Activated CD8-positive, alpha-beta T cell treated with anti-CD3 and anti-CD28 coated beads, Interleukin-2, amount 10 ng/mL, durations not matched to agents 7 days and 5 days (primary cell): Measurements from ENCODE around the gene MBNL2. TPM values are rescaled to one million over a fixed set of nuclear protein-coding genes. Genes with fewer than 3 reads are reported as not detected.

Experiments
- ATAC-seq: fragments of 150-1000 bp; cut with Tn5 transposase; one replicate; pipeline ENCODE4 v1.10.0; 2021; ENCODE audit warnings: moderate library complexity
- CTCF ChIA-PET: fragments of 350-600 bp; sonication (Branson Sonifier 250); formaldehyde crosslinking; loops from one replicate; lab custom pipeline; 2021; ENCODE audit warnings: antibody characterized with exemption; lab: Charles Lee
- POLR2A ChIA-PET: fragments of 350-600 bp; sonication (Branson Sonifier 250); formaldehyde crosslinking; loops from one replicate; lab custom pipeline; 2021; ENCODE audit warnings: antibody characterized with exemption; lab: Charles Lee
- DNase-seq: peaks from one replicate; pipeline ENCODE4 v3.0.0-alpha.2; 2020
- H3K27ac Mint-ChIP-seq: one replicate; pipeline ENCODE4 v1.8.0; 2021; ENCODE audit warnings: mild to moderate bottlenecking, mixed read lengths
- H3K27me3 Mint-ChIP-seq: one replicate; pipeline ENCODE4 v1.8.0; 2021; ENCODE audit warnings: low read depth, mixed read lengths
- H3K36me3 Mint-ChIP-seq: one replicate; pipeline ENCODE4 v1.8.0; 2021; ENCODE audit warnings: low read depth, mixed read lengths
- H3K4me1 Mint-ChIP-seq: one replicate; pipeline ENCODE4 v1.8.0; 2021; ENCODE audit warnings: low read depth, mixed read lengths
- H3K4me3 Mint-ChIP-seq: one replicate; pipeline ENCODE4 v1.8.0; 2021; ENCODE audit warnings: mild to moderate bottlenecking, mixed read lengths
- H3K9me3 Mint-ChIP-seq: one replicate; pipeline ENCODE4 v1.8.0; 2022; ENCODE audit warnings: mixed read lengths; ENCODE audit not compliant: insufficient read depth
- total RNA-seq, 2 experiments: library from RNA; stranded (reverse); gene quantifications; one replicate each; pipeline ENCODE4 v1.2.3, GENCODE V29; 2021

The MBNL2 gene
- total RNA-seq, 2 experiments from 2014 or later, result 11.6 to 12.3 TPM

- CTCF ChIA-PET, result no interaction called here
- Mint-ChIP-seq H3K4me3 (no peak overlapping the region), H3K9me3 (no peaks in the 10 kb centered on the region), H3K4me1 (peaks cover 5% of the 10 kb centered on the region), H3K27ac (no peak overlapping the region), H3K36me3 (no peaks in the 10 kb centered on the region), H3K27me3 (peaks cover 14% of the 10 kb centered on the region)
- ATAC-seq (no peak), DNase-seq (no peak)
- POLR2A ChIA-PET, result interaction anchor here (0.7 kb wide), 1 partner anchor 200 kb away, joined by 3 read pairs; no protein-coding TSS in a partner anchor
These were observed 204.6 kb downstream of the MBNL2 start for GRCh38 chr13:97426695-97427094.

- ChIA-PET CTCF (no interaction called here), POLR2A (no interaction called here)
- H3K36me3 Mint-ChIP-seq, result no peaks in the 10 kb centered on the region
- ATAC-seq, result no peak
- no peak overlapping the region for H3K27ac Mint-ChIP-seq
- no peak for DNase-seq
- peaks cover 6% of the 10 kb centered on the region for H3K27me3 Mint-ChIP-seq
- no peaks in the 10 kb centered on the region for H3K9me3 Mint-ChIP-seq
- H3K4me1 Mint-ChIP-seq, result peaks cover 14% of the 10 kb centered on the region
- no peak overlapping the region for H3K4me3 Mint-ChIP-seq
These were observed 207.5 kb downstream of the MBNL2 start for GRCh38 chr13:97429681-97430081.

- ChIA-PET POLR2A (no interaction called here), CTCF (no interaction called here)
- ATAC-seq (no peak), DNase-seq (no peak)
- no peak overlapping the region for H3K27ac Mint-ChIP-seq
- no peaks in the 10 kb centered on the region for H3K9me3 Mint-ChIP-seq
- H3K4me3 Mint-ChIP-seq, result no peak overlapping the region
- H3K4me1 Mint-ChIP-seq, result peaks cover 16% of the 10 kb centered on the region
- peaks cover 2% of the 10 kb centered on the region for H3K27me3 Mint-ChIP-seq
- H3K36me3 Mint-ChIP-seq, result no peaks in the 10 kb centered on the region
These were observed 208.2 kb downstream of the MBNL2 start for GRCh38 chr13:97430296-97430695.

GRCh38 chr13:97431171-97431764 lies 209.1 kb downstream of the MBNL2 start:
- Mint-ChIP-seq H3K9me3 (no peaks in the 10 kb centered on the region), H3K36me3 (peaks cover 5% of the 10 kb centered on the region), H3K27ac (no peak overlapping the region), H3K27me3 (peaks cover 2% of the 10 kb centered on the region), H3K4me1 (peaks cover 23% of the 10 kb centered on the region), H3K4me3 (peak overlapping the region; percentile 89)
- ChIA-PET CTCF (interaction anchor here (0.9 to 3.4 kb wide), 5 partner anchors 9 to 413 kb away, joined by 3 to 17 read pairs (median 4); no protein-coding TSS in a partner anchor), POLR2A (no interaction called here)
- ATAC-seq (no peak), DNase-seq (no peak)

GRCh38 chr13:97432232-97432916 lies 210.2 kb downstream of the MBNL2 start:
- peaks cover 2% of the 10 kb centered on the region for H3K27me3 Mint-ChIP-seq
- ATAC-seq (no peak), DNase-seq (no peak)
- peaks cover 11% of the 10 kb centered on the region for H3K36me3 Mint-ChIP-seq
- CTCF ChIA-PET, result interaction anchor here (1.1 to 3.4 kb wide), 5 partner anchors 9 to 414 kb away, joined by 3 to 17 read pairs (median 4); no protein-coding TSS in a partner anchor
- H3K27ac Mint-ChIP-seq, result peak overlapping the region; percentile 98
- H3K4me3 Mint-ChIP-seq, result peak overlapping the region; percentile 89
- peaks cover 29% of the 10 kb centered on the region for H3K4me1 Mint-ChIP-seq
- POLR2A ChIA-PET, result interaction anchor here (0.7 to 2.7 kb wide), 6 partner anchors 27 to 1756 kb away, joined by 3 to 39 read pairs (median 6); partner anchors contain the start of genes DNAJC3 and MBNL2
- H3K9me3 Mint-ChIP-seq, result no peaks in the 10 kb centered on the region

- POLR2A ChIA-PET, result interaction anchor here (0.6 to 2.7 kb wide), 14 partner anchors 15 to 1757 kb away, joined by 3 to 39 read pairs (median 4); partner anchors contain the start of genes DNAJC3 and MBNL2
- peak overlapping the region; percentile 89 for H3K4me3 Mint-ChIP-seq
These were observed 211.0 kb downstream of the MBNL2 start for GRCh38 chr13:97432917-97433726.

GRCh38 chr13:97433727-97434396 lies 211.7 kb downstream of the MBNL2 start, which contains the start of gene RAP2A:
RAP2A (plus strand) TSS chr13:97434169; CDS start chr13:97434471, 302 bp downstream.
- CTCF ChIA-PET, result interaction anchor here (1.1 to 3.4 kb wide), 3 partner anchors 12 to 323 kb away, joined by 3 to 17 read pairs (median 5); no protein-coding TSS in a partner anchor
- POLR2A ChIA-PET, result interaction anchor here (0.6 to 2.7 kb wide), 13 partner anchors 14 to 1757 kb away, joined by 3 to 39 read pairs (median 4); partner anchors contain the start of genes DNAJC3 and MBNL2
- DNase-seq (peak; percentile 92), ATAC-seq (peak; percentile 68)
- H3K27me3 Mint-ChIP-seq, result peaks cover under 1% of the 10 kb centered on the region
- peaks cover 11% of the 10 kb centered on the region for H3K36me3 Mint-ChIP-seq
- peak within 1 kb of the TSS; percentile 98 for H3K4me3 Mint-ChIP-seq
- peaks cover 29% of the 10 kb centered on the region for H3K4me1 Mint-ChIP-seq
- no peaks in the 10 kb centered on the region for H3K9me3 Mint-ChIP-seq
- H3K27ac Mint-ChIP-seq, result peak within 1 kb of the TSS; percentile 98

More at GRCh38 chr13:97432917-97433726, 211.0 kb downstream of the MBNL2 start:
- Mint-ChIP-seq H3K9me3 (no peaks in the 10 kb centered on the region), H3K36me3 (peaks cover 11% of the 10 kb centered on the region), H3K27me3 (peaks cover 2% of the 10 kb centered on the region), H3K4me1 (peaks cover 29% of the 10 kb centered on the region), H3K27ac (peak overlapping the region; percentile 98)
- peak; percentile 98 for DNase-seq
- ATAC-seq, result peak; percentile 86
- CTCF ChIA-PET, result interaction anchor here (1.1 to 3.4 kb wide), 4 partner anchors 10 to 322 kb away, joined by 3 to 17 read pairs (median 4); no protein-coding TSS in a partner anchor

- H3K36me3 Mint-ChIP-seq, result peaks cover 11% of the 10 kb centered on the region
- ATAC-seq, result no peak
- CTCF ChIA-PET, result interaction anchor here (3.4 kb wide), 1 partner anchor 324 kb away, joined by 17 read pairs; no protein-coding TSS in a partner anchor
- H3K4me3 Mint-ChIP-seq, result peak overlapping the region; percentile 98
- POLR2A ChIA-PET, result interaction anchor here (0.6 to 2.7 kb wide), 12 partner anchors 14 to 1758 kb away, joined by 3 to 39 read pairs (median 4); partner anchors contain the start of genes DNAJC3 and MBNL2
- peak; percentile 51 for DNase-seq
- no peaks in the 10 kb centered on the region for H3K9me3 Mint-ChIP-seq
- no peaks in the 10 kb centered on the region for H3K27me3 Mint-ChIP-seq
- peak overlapping the region; percentile 91 for H3K27ac Mint-ChIP-seq
- H3K4me1 Mint-ChIP-seq, result peaks cover 29% of the 10 kb centered on the region
These were observed 212.5 kb downstream of the MBNL2 start for GRCh38 chr13:97434397-97435201.

- H3K36me3 Mint-ChIP-seq, result peaks cover 11% of the 10 kb centered on the region
- ATAC-seq, result no peak
- peaks cover 29% of the 10 kb centered on the region for H3K4me1 Mint-ChIP-seq
- no peaks in the 10 kb centered on the region for H3K27me3 Mint-ChIP-seq
- no peaks in the 10 kb centered on the region for H3K9me3 Mint-ChIP-seq
- POLR2A ChIA-PET, result interaction anchor here (1.0 kb wide), 1 partner anchor 1372 kb away, joined by 4 read pairs; no protein-coding TSS in a partner anchor
- H3K4me3 Mint-ChIP-seq, result peak overlapping the region; percentile 98
- peak overlapping the region; percentile 91 for H3K27ac Mint-ChIP-seq
- no peak for DNase-seq
- CTCF ChIA-PET, result no interaction called here
These were observed 213.2 kb downstream of the MBNL2 start for GRCh38 chr13:97435323-97435722.

GRCh38 chr13:97435794-97436193 lies 213.7 kb downstream of the MBNL2 start:
- peaks cover 29% of the 10 kb centered on the region for H3K4me1 Mint-ChIP-seq
- no peaks in the 10 kb centered on the region for H3K9me3 Mint-ChIP-seq
- POLR2A ChIA-PET, result interaction anchor here (1.0 kb wide), 1 partner anchor 1372 kb away, joined by 4 read pairs; no protein-coding TSS in a partner anchor
- H3K27ac Mint-ChIP-seq, result peak overlapping the region; percentile 58
- no peaks in the 10 kb centered on the region for H3K27me3 Mint-ChIP-seq
- CTCF ChIA-PET, result no interaction called here
- peak overlapping the region; percentile 98 for H3K4me3 Mint-ChIP-seq
- ATAC-seq (no peak), DNase-seq (no peak)
- peaks cover 11% of the 10 kb centered on the region for H3K36me3 Mint-ChIP-seq
